Measurements from ENCODE around the gene HLA-E.
A peak's percentile ranks its signal among the peaks of the same experiment; 100 is the strongest.
"Not testable (repeated sequence)": the region's sequence is repeated elsewhere in the genome, so short reads cannot be mapped to it uniquely, and the experiment has no call there.

The HLA-E gene
- 1,749 to 2,052 (median 1,802) reads per million in 4 experiments for total RNA-seq

DNA sequence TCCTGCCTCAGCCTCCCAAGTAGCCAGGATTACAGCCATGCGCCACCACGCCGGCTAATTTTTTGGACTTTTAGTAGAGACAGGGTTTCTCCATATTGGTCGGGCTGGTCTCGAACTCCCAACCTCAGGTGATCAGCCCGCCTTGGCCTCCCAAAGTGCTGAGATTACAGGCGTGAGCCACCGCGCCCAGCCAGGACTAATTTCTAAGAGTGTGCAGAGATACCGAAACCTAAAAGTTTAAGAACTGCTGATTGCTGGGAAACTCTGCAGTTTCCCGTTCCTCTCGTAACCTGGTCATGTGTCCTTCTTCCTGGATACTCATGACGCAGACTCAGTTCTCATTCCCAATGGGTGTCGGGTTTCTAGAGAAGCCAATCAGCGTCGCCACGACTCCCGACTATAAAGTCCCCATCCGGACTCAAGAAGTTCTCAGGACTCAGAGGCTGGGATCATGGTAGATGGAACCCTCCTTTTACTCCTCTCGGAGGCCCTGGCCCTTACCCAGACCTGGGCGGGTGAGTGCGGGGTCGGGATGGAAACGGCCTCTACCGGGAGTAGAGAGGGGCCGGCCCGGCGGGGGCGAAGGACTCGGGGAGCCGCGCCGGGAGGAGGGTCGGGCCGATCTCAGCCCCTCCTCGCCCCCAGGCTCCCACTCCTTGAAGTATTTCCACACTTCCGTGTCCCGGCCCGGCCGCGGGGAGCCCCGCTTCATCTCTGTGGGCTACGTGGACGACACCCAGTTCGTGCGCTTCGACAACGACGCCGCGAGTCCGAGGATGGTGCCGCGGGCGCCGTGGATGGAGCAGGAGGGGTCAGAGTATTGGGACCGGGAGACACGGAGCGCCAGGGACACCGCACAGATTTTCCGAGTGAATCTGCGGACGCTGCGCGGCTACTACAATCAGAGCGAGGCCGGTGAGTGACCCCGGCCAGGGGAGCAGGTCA, at the start of gene HLA-E:
Gene HLA-E (plus strand): TSS at position 429 of the 945 bp plus-strand sequence. CDS start 23 bp downstream, at position 452.
- DNase-seq = peak; percentile 79

- DNase-seq = no peak
These were observed 48.1 kb upstream of the HLA-E start for GRCh38 chr6:30441171-30441570.

DNA sequence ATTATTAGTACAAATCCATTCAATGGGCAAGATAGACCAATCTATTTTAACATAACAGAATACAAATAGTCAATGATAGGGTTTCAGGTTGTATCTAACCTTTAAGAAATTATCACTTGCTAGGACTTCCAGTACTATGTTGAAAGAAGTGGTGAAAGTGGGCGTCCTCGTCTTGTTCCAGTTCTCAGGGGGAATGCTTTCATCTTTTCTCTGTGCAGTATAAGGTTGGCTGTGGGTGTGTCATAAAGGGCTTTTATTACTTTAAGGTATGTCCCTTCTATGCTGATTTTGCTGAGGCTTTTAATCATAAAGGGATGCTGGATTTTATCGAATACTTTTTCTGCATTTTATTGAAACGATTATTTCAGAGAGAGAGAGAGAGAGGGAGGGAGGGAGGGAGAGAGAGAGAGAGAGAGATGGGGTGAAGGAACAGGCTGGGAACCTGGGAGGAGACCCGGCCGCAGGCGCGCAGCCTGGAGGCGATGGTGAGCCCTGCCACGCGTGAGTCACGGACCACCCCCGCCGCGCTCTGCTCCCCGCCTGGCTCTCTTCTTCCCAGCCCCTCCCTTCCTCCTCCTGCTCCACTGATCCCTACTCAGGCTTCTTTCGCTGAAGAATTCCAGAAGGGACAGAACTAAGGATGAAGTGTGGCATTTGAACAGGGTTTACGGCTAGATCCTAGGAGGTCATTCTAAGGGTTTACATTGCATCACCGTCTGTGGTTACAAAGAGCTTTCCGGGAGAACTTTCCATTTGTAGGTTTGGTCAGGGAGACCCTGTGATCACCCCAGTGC, 45.5 kb upstream of the HLA-E start:
- DNase-seq = no peak

DNA sequence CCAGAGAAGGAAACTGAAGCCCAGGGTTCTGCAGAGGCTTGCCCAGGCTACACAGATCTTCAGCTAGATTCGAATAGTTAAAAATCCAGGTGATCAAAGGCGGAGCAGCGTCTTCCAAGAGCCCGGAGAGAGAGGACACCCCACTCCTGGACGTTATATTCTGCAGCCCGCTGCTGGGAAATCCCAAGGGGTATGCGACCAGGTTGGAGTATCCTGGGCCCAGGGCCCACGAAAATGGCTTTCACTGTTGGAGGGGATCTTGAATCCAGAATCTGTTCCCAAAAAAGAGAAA, 44.9 kb upstream of the HLA-E start:
- no peak for DNase-seq

DNA sequence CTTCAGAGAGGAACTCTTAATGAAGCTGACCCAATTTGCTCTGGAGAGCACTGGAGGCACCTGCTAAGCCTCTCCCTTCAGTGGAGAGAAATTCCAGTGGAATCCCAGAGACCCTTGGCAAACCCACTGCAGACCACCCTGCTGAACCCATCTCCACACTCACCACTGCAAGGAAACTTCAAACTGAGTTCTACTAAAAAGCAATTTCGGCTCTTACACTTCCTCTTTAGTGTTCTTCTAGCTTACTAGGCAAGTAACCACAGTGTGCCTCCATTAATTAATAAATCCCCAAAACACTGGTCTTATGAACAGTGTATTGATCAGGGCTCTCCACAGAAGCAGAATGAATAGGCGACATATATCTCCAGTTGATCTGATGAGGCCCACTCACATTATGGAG, 43.0 kb upstream of the HLA-E start:
- no peak for DNase-seq

DNA sequence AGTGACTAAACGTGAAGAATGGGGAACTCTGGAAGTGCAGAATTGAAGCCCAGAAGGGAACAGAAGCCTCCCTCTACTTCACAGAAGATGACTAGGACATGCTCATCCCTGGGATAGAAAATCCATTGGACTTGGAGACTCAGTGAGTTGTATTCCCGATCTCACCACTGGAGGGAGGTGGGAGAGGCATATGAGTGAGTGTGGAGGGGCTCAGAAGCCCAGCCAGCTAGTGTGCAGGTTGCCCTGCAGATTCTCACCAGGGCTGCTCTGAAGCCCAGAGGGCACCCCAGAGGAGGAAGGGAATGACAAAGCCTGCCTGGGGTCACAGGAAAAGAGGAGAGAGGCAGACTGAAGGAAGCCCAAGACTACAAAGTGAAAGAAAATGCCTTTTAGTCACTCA, 42.1 kb upstream of the HLA-E start:
- no peak for DNase-seq

- no peak for DNase-seq
These were observed 38.8 kb upstream of the HLA-E start for GRCh38 chr6:30450548-30450908.

DNA sequence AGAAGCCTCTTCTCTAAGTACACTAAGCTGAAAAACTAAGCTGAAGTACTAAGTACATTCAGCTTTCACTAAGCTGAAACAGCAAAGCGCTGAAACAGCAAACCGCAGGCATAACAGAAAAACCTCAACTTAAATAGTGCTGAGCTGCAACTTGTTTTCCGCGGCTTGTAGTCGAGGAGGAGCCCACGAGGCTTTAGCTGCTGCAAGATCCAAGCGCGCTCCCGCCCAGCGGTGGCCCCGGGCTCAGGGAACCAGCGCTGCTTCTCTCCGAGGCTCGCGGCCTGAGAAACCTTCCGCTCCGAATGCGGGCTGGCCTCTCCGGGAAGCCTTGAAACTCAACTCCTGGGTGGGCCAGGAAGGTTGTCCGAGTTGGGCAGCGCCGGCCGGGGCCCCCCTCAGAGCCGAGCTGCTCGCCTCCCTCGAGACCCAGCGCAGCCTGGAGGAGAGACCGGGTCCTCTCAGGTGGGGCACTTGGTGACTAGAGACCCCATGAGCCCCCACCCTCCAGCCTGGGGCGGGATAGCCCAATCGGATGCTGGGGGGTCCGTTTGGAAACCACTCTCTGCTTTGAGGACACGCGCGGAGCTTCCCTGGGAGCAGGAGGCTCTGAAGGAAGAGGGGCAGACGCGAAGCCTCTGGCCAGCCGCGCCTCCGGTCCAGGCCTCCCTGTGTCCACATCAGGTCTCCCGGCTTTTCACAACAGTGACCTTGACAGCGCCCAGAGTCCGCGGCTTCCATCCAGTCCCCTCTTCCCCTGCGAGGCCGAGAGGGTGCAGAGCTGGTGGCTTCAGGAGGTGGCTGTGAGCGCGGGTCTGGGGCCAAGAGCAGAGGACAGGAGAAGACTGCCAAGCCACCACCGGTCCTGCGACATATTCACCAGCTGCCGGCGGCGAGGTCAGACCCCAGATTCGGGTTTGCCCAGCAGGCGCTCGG, 38.1 kb upstream of the HLA-E start:
- peak; percentile 24 for DNase-seq

DNA sequence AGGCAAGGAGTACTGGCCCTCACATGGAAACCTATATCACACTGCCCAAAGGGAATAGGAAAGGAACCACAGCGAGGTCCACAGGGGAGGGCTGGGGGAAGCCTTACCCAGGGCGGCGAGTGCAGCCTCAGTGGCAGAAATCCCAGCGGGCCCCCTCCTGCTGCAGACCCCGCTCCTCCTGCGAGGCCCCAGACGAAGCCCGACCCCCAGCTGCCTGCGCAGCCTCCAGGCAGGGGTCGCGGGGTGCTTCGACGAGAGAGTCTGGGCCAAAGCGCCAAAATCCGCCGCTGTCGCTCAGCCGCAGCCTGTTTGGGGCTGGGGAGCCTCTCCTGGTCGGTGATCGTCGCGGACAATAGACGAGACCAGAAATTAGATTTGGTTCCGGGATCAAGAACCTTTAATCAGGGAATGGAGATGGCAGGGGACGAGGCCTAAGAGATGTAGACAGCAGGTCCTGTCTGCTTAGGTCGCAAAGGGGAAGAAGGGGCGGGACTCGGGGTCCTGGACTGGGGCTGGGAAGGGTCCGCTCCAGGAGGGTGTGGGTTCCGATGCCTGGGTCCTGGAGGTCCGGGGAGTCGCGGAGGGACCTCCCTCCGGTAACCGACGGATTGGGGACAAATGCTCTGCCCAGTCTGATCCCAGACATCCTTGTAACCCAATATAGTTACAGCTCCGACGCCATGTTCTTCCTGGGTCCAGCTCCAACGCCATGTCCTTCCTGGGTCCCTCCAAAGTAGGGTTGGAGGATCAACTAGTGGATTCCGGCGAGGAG, 36.4 kb upstream of the HLA-E start:
- DNase-seq = no peak

DNA sequence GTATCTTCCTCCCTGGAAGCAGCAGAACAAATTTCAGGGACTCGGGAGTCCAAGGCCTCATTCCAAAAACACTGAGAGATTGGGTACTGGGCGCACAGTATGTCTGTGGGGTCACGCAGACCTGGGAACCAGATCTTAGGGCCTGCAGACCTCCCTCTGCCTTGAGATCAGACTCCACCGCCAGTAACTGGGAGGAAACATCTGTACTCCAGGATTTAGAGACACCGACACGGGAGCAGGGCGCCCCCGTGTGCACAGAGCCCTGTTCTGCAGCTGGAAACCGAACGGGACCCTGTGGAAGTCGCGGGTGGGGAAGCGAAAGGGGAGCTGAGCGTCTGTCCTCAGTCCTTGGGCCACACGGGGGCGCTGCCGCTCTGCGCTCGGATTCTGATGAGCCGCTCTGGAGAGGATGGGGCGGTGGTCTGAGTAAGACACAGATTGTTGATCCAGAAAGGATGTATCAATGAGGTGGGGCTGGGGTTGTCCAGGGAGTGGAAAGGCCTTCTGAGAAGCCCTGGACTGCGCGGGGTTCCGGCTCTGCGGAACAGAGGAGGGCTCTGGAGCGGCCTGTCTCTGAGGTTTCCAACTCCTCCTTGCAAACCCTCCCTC, 35.7 kb upstream of the HLA-E start:
- peak; percentile 85 for DNase-seq

GRCh38 chr6:30459145-30459544, 30.2 kb upstream of the HLA-E start:
- DNase-seq = no peak

DNA sequence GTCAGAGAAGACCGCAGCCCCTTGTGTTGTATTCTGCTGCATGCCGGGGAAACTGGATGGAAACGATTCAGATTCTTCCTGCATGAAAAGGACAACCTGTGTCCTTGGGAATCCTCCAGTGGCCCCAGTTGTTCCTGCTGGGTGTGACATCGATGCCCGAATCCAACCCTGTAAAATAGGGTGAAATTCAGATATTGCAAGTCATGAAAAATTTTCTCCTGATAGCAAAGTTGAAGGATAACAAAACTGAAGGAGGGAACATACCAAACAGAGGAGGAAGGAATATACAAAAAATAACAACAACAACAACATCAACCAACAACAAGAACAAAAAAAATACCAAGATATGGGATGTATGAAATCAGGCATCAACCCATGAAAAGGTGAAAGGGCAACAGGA, 28.3 kb upstream of the HLA-E start:
- DNase-seq = no peak

DNA sequence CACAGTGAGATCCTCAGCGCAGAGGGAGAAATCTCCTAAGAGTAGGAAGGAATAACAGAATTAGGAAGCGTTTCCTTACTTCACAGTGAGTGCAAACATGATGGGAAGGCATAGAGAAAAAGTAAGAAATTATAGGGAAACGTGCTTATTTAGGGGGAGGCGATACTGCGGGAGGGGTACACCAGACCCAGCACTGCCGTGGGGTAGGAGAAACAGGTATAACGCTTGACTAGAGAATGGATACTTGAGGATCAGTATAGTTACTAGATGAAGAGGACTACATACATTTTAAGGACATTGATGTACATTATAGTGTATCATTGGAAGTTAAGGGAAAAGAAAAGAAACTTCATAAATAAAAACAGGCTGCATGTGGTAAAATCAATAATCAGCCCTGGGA, 26.8 kb upstream of the HLA-E start:
- DNase-seq = no peak

DNA sequence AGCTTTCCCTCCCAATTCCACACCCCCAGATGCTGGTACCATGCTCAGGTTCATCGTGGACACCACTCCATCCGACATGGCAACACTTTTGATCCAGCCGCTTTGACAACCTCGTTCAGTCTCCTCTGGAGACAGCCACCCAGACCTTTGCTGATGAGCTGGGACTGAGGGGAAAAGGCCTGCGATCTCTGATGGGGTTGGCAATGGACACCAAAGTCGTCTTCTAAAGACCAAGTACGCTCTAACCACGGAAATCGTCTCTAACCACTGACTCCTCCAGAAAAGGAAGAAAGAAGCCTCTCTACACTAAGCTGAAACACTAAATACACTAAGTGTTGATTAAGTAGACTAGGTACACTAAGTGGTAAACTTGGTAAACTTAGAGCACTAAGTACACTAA, 26.1 kb upstream of the HLA-E start:
- no peak for DNase-seq

DNA sequence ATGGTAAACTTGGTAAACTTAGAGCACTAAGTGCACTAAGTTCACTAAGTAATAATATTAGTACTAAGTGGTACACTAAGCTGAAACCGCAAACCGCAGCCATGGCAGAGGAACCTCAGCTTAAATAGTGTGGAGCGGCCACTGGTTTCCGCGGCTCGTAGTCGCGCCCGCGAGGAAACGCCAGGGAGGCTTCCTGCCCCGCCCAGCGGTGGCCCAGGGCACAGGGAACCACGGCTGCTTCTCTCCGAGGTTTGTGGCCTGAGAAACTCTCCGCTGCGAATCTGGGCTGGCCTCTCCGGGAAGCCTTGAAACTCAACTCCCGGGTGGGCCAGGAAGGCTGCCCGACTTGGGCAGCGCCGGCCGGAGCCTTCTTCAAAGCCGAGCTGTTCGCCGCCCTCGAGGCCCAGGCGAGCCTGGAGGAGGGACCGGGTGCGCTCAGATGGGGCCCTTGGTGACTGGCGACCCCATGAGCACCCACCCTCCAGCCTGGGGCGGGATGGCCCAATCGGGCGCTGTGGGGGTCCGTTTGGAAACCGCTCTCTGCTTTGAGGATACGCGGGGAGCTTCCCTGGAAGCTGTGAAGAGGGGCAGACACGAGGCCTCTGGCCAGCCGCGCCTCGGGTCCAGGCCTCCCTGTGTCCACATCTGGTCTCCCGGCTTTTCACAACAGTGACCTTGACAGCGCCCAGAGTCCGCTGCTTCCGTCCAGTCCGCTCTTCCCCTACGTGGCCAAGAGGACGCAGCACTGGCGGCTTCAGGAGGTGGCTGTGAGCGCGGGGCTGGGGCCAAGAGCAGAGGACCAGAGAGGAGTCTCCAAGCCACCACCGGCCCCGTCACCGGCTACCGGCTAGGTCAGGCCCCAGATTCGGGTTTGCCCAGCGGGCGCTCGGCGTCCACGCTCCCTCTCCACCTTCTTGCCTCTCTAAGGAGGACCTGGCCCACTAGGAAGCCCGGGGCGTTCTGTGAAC, 25.4 kb upstream of the HLA-E start:
- DNase-seq = peak; percentile 24

- no peak for DNase-seq
These were observed 23.6 kb upstream of the HLA-E start for GRCh38 chr6:30465595-30466306.

DNA sequence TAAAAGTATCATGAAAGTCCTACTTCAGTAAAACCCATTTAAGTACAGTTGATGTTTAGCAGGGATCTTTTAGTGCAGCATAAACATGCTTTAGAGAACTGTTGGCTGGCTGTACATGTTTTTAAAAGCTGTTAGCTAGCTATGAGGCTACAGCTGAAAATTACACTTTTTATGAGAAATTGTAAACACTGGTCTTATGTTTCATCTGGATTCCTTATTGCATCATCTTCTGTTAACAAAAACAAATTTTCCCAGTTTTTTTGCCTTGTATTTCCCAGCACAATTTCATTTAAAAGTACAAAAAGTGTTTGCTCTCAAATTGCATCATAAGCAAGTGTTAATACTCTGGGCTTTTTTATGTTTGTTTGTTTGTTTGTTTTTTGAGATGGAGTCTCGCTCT, 18.3 kb upstream of the HLA-E start:
- DNase-seq = no peak

GRCh38 chr6:30475116-30475515, 14.2 kb upstream of the HLA-E start:
- DNase-seq = not testable (repeated sequence)

GRCh38 chr6:30480536-30481156, 8.7 kb upstream of the HLA-E start:
- peak; percentile 25 for DNase-seq
